Esophagus muscularis mucosa (tissue), 3 donors: ENCODE data around the gene ZSCAN31.

ENCODE experiments used
- CTCF ChIP-seq, 3 experiments: fragments of 200-600 bp in 2 of 3; fragments of 450-650 bp in 1 of 3; sonication (generic) in 2 of 3; IDR thresholded peaks; one replicate each; pipeline ENCODE4 v1.5.1; 2017 to 2019; ENCODE audit warnings: antibody characterized with exemption in 3 of 3, mild to moderate bottlenecking in 2 of 3, moderate library complexity in 1 of 3
- POLR2A ChIP-seq: fragments of 450-650 bp; IDR thresholded peaks from one replicate; pipeline ENCODE4 v1.6.1; 2017; ENCODE audit warnings: antibody characterized with exemption, moderate library complexity, mild to moderate bottlenecking, low read depth
- POLR2AphosphoS5 ChIP-seq, 2 donors: sonication (generic); formaldehyde crosslinking; IDR thresholded peaks; one replicate each; pipeline ENCODE4 v1.6.1; 2017; ENCODE audit warnings: antibody characterized with exemption in 2 of 2

GRCh38 chr6:28312939-28313338 lies 23.0 kb downstream of the ZSCAN31 start:
- TF ChIP-seq CTCF (IDR thresholded peaks at IDR 0.05) (no peak), POLR2A (no peak), POLR2AphosphoS5 (IDR thresholded peaks at IDR 0.05) (no peak)
